ENCODE data around the gene SLC16A2.

The SLC16A2 gene

GRCh38 chrX:74523870-74524735 is 102.8 kb downstream of the SLC16A2 start:
- H3K4me3 ChIP-seq (ENCODE audit: low read length in 2 of 2): no peak overlapping the region
- H3K23ac ChIP-seq (ENCODE audit: low read depth, low read length, poor library complexity): no peak overlapping the region
- no peak overlapping the region for H2BK5ac ChIP-seq (ENCODE audit: low read length)
- no peak overlapping the region for H3K4me2 ChIP-seq (ENCODE audit: insufficient read depth, low read length, poor library complexity, severe bottlenecking)
- peaks cover 0 to 5% of the 10 kb centered on the region in 2 donors for H3K36me3 ChIP-seq (replicated peaks in 1 of 2; ENCODE audit: control insufficient read depth in 2 of 2, insufficient read depth in 2 of 2, low read length in 2 of 2)
- H4K91ac ChIP-seq (ENCODE audit: low read depth, low read length, poor library complexity): no peak overlapping the region
- H3K27ac ChIP-seq (replicated peaks; ENCODE audit: low read length): no peak overlapping the region
- H3K27me3 ChIP-seq (ENCODE audit: control insufficient read depth in 3 of 3, insufficient read depth in 3 of 3, low read depth in 1 of 3, low read length in 3 of 3): no peaks in the 10 kb centered on the region
- no peak overlapping the region for H3K14ac ChIP-seq (ENCODE audit: low read length)
- H3K9me3 ChIP-seq (replicated peaks in 1 of 2; ENCODE audit: control insufficient read depth in 2 of 2, insufficient read depth in 1 of 2, low read depth in 1 of 2, low read length in 2 of 2): no peaks in the 10 kb centered on the region
- no peak overlapping the region for H4K8ac ChIP-seq (ENCODE audit: low read depth, low read length)
- no peak overlapping the region for H3K4ac ChIP-seq (ENCODE audit: low read length)
- H2AK5ac ChIP-seq (ENCODE audit: low read depth, low read length): no peak overlapping the region
- no peak for DNase-seq (ENCODE audit: low spot score)
- H3K79me1 ChIP-seq (ENCODE audit: low read depth, low read length): no peaks in the 10 kb centered on the region
- no peaks in the 10 kb centered on the region for H3K4me1 ChIP-seq (ENCODE audit: control insufficient read depth in 2 of 2, insufficient read depth in 1 of 2, low read depth in 1 of 2, low read length in 2 of 2)
- H2AFZ ChIP-seq (ENCODE audit: low read length): no peak overlapping the region
- H2BK12ac ChIP-seq (ENCODE audit: low read length): no peak overlapping the region
- H2BK120ac ChIP-seq (ENCODE audit: low read depth, low read length): no peak overlapping the region
- H2BK15ac ChIP-seq (ENCODE audit: low read length): no peak overlapping the region
- no peak overlapping the region for H3K9ac ChIP-seq (ENCODE audit: low read depth, low read length, poor library complexity)
- WGBS, 2 donors (ENCODE audit: extremely low coverage in 2 of 2, insufficient read length in 2 of 2, insufficient replicate concordance in 1 of 2): no CpG with 5 or more reads among the region's 13 CpGs
- no peak overlapping the region for H3K18ac ChIP-seq (ENCODE audit: low read length)

- no peak overlapping the region for H2BK12ac ChIP-seq (ENCODE audit: low read length)
- no peak overlapping the region for H3K27ac ChIP-seq (replicated peaks; ENCODE audit: low read length)
- H3K9ac ChIP-seq (ENCODE audit: low read depth, low read length, poor library complexity): no peak overlapping the region
- H3K27me3 ChIP-seq (ENCODE audit: control insufficient read depth in 3 of 3, insufficient read depth in 3 of 3, low read depth in 1 of 3, low read length in 3 of 3): no peaks in the 10 kb centered on the region
- no peak overlapping the region for H2BK5ac ChIP-seq (ENCODE audit: low read length)
- no peak overlapping the region for H2AK5ac ChIP-seq (ENCODE audit: low read depth, low read length)
- H3K9me3 ChIP-seq (replicated peaks in 1 of 2; ENCODE audit: control insufficient read depth in 2 of 2, insufficient read depth in 1 of 2, low read depth in 1 of 2, low read length in 2 of 2): no peaks in the 10 kb centered on the region
- no peak overlapping the region for H3K18ac ChIP-seq (ENCODE audit: low read length)
- H2BK120ac ChIP-seq (ENCODE audit: low read depth, low read length): no peak overlapping the region
- no peak overlapping the region for H4K8ac ChIP-seq (ENCODE audit: low read depth, low read length)
- H3K14ac ChIP-seq (ENCODE audit: low read length): no peak overlapping the region
- H3K4me3 ChIP-seq (ENCODE audit: low read length in 2 of 2): no peak overlapping the region
- H3K23ac ChIP-seq (ENCODE audit: low read depth, low read length, poor library complexity): no peak overlapping the region
- peaks cover 0 to 5% of the 10 kb centered on the region in 2 donors for H3K36me3 ChIP-seq (replicated peaks in 1 of 2; ENCODE audit: control insufficient read depth in 2 of 2, insufficient read depth in 2 of 2, low read length in 2 of 2)
- no peak for DNase-seq (ENCODE audit: low spot score)
- no peak overlapping the region for H3K4me2 ChIP-seq (ENCODE audit: insufficient read depth, low read length, poor library complexity, severe bottlenecking)
- no peaks in the 10 kb centered on the region for H3K4me1 ChIP-seq (ENCODE audit: control insufficient read depth in 2 of 2, insufficient read depth in 1 of 2, low read depth in 1 of 2, low read length in 2 of 2)
- no peak overlapping the region for H3K4ac ChIP-seq (ENCODE audit: low read length)
- H3K79me1 ChIP-seq (ENCODE audit: low read depth, low read length): no peaks in the 10 kb centered on the region
- no peak overlapping the region for H2AFZ ChIP-seq (ENCODE audit: low read length)
- H2BK15ac ChIP-seq (ENCODE audit: low read length): no peak overlapping the region
- H4K91ac ChIP-seq (ENCODE audit: low read depth, low read length, poor library complexity): no peak overlapping the region
Measured at GRCh38 chrX:74525116-74525515, 103.8 kb downstream of the SLC16A2 start.

DNA sequence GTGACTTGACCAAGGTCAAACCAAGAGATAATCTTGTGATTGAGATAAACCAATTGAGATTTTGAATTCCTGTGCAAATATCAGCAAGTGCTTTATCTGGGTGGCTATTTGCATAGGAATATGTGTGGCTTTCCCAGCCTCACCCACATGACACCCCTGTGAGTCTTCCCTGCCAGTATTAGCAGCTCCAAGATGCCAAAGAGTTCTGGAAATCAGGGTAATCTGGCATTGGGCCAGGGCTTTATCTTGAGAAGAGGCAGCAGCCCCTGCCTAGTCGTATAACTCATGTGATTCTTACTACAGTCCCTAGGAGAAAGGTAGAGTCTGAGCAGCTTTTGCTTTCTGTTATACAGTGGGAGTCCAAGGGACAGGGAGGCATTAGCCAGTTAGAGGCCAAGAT is 105.5 kb downstream of the SLC16A2 start:
- no peak for DNase-seq (ENCODE audit: low spot score)
- no peak overlapping the region for H3K4me2 ChIP-seq (ENCODE audit: insufficient read depth, low read length, poor library complexity, severe bottlenecking)
- H4K8ac ChIP-seq (ENCODE audit: low read depth, low read length): no peak overlapping the region
- H3K4ac ChIP-seq (ENCODE audit: low read length): no peak overlapping the region
- no peaks in the 10 kb centered on the region for H3K27me3 ChIP-seq (ENCODE audit: control insufficient read depth in 3 of 3, insufficient read depth in 3 of 3, low read depth in 1 of 3, low read length in 3 of 3)
- H2BK15ac ChIP-seq (ENCODE audit: low read length): no peak overlapping the region
- no peak overlapping the region for H2BK12ac ChIP-seq (ENCODE audit: low read length)
- no peaks in the 10 kb centered on the region for H3K9me3 ChIP-seq (replicated peaks in 1 of 2; ENCODE audit: control insufficient read depth in 2 of 2, insufficient read depth in 1 of 2, low read depth in 1 of 2, low read length in 2 of 2)
- H3K18ac ChIP-seq (ENCODE audit: low read length): no peak overlapping the region
- no peaks in the 10 kb centered on the region for H3K79me1 ChIP-seq (ENCODE audit: low read depth, low read length)
- H2BK120ac ChIP-seq (ENCODE audit: low read depth, low read length): no peak overlapping the region
- WGBS, 2 donors (ENCODE audit: extremely low coverage in 2 of 2, insufficient read length in 2 of 2, insufficient replicate concordance in 1 of 2): no CpG with 5 or more reads among the region's 1 CpG
- no peak overlapping the region for H2BK5ac ChIP-seq (ENCODE audit: low read length)
- no peak overlapping the region for H3K9ac ChIP-seq (ENCODE audit: low read depth, low read length, poor library complexity)
- H3K36me3 ChIP-seq (replicated peaks in 1 of 2; ENCODE audit: control insufficient read depth in 2 of 2, insufficient read depth in 2 of 2, low read length in 2 of 2): peaks cover 0 to 9% of the 10 kb centered on the region in 2 donors
- no peak overlapping the region for H3K14ac ChIP-seq (ENCODE audit: low read length)
- H3K23ac ChIP-seq (ENCODE audit: low read depth, low read length, poor library complexity): no peak overlapping the region
- no peak overlapping the region for H4K91ac ChIP-seq (ENCODE audit: low read depth, low read length, poor library complexity)
- no peaks in the 10 kb centered on the region for H3K4me1 ChIP-seq (ENCODE audit: control insufficient read depth in 2 of 2, insufficient read depth in 1 of 2, low read depth in 1 of 2, low read length in 2 of 2)
- H3K4me3 ChIP-seq (ENCODE audit: low read length in 2 of 2): no peak overlapping the region
- no peak overlapping the region for H2AFZ ChIP-seq (ENCODE audit: low read length)
- no peak overlapping the region for H2AK5ac ChIP-seq (ENCODE audit: low read depth, low read length)
- H3K27ac ChIP-seq (replicated peaks; ENCODE audit: low read length): no peak overlapping the region

- Histone ChIP-seq H3K18ac (ENCODE audit: low read length) (no peak overlapping the region), H3K27ac (replicated peaks; ENCODE audit: low read length) (no peak overlapping the region), H2BK120ac (ENCODE audit: low read depth, low read length) (no peak overlapping the region), H3K14ac (ENCODE audit: low read length) (no peak overlapping the region), H3K4ac (ENCODE audit: low read length) (no peak overlapping the region), H2BK5ac (ENCODE audit: low read length) (no peak overlapping the region), H3K79me1 (ENCODE audit: low read depth, low read length) (no peaks in the 10 kb centered on the region), H3K4me2 (ENCODE audit: insufficient read depth, low read length, poor library complexity, severe bottlenecking) (no peak overlapping the region), H2BK12ac (ENCODE audit: low read length) (no peak overlapping the region), H2AK5ac (ENCODE audit: low read depth, low read length) (no peak overlapping the region), H2AFZ (ENCODE audit: low read length) (no peak overlapping the region), H3K27me3 (ENCODE audit: control insufficient read depth in 3 of 3, insufficient read depth in 3 of 3, low read depth in 1 of 3, low read length in 3 of 3) (no peaks in the 10 kb centered on the region), H2BK15ac (ENCODE audit: low read length) (no peak overlapping the region), H3K4me3 (ENCODE audit: low read length in 2 of 2) (no peak overlapping the region), H3K4me1 (ENCODE audit: control insufficient read depth in 2 of 2, insufficient read depth in 1 of 2, low read depth in 1 of 2, low read length in 2 of 2) (no peaks in the 10 kb centered on the region), H3K9ac (ENCODE audit: low read depth, low read length, poor library complexity) (no peak overlapping the region), H4K8ac (ENCODE audit: low read depth, low read length) (no peak overlapping the region), H3K23ac (ENCODE audit: low read depth, low read length, poor library complexity) (no peak overlapping the region), H3K9me3 (replicated peaks in 1 of 2; ENCODE audit: control insufficient read depth in 2 of 2, insufficient read depth in 1 of 2, low read depth in 1 of 2, low read length in 2 of 2) (no peaks in the 10 kb centered on the region), H4K91ac (ENCODE audit: low read depth, low read length, poor library complexity) (no peak overlapping the region), H3K36me3 (replicated peaks in 1 of 2; ENCODE audit: control insufficient read depth in 2 of 2, insufficient read depth in 2 of 2, low read length in 2 of 2) (peaks cover 0 to 11% of the 10 kb centered on the region in 2 donors)
- WGBS, 2 donors (ENCODE audit: extremely low coverage in 2 of 2, insufficient read length in 2 of 2, insufficient replicate concordance in 1 of 2): no CpG with 5 or more reads among the region's 4 CpGs
- no peak for DNase-seq (ENCODE audit: low spot score)
Measured at GRCh38 chrX:74527350-74527749, 106.1 kb downstream of the SLC16A2 start.

Measured in neuronal stem cell (in vitro differentiated cells).